Mesendoderm (in vitro differentiated cells): ENCODE measurements around the gene TXNDC9. TPM values are rescaled to one million over a fixed set of nuclear protein-coding genes. Genes with fewer than 3 reads are reported as not detected.

Source experiments
- DNase-seq: peaks from one replicate; pipeline ENCODE4 v3.0.0; 2013
- H2AK5ac ChIP-seq: 2 replicates; pipeline ENCODE4 v1.6.1; 2013; ENCODE audit warnings: low read length, inconsistent platforms
- H2BK120ac ChIP-seq: 2 replicates; pipeline ENCODE4 v1.6.1; 2013; ENCODE audit warnings: low read depth, mild to moderate bottlenecking, low read length, moderate library complexity, mixed read lengths
- H2BK15ac ChIP-seq: replicated peaks from 2 replicates; pipeline ENCODE4 v1.6.1; 2013; ENCODE audit warnings: low read depth, mild to moderate bottlenecking, moderate library complexity
- H2BK5ac ChIP-seq: 2 replicates; pipeline ENCODE4 v1.6.1; 2013; ENCODE audit warnings: low read length, inconsistent platforms
- H3K18ac ChIP-seq: 2 replicates; pipeline ENCODE4 v1.6.1; 2013; ENCODE audit warnings: mild to moderate bottlenecking, low read length, mixed read lengths
- H3K23ac ChIP-seq: one replicate; pipeline ENCODE4 v1.6.1; 2013; ENCODE audit warnings: low read length
- H3K27ac ChIP-seq: 2 replicates; pipeline ENCODE4 v1.5.1; 2013; ENCODE audit warnings: low read depth, mild to moderate bottlenecking, inconsistent platforms, low read length, moderate library complexity
- H3K27me3 ChIP-seq: 2 replicates; pipeline ENCODE4 v1.6.1; 2013; ENCODE audit warnings: low read length, control low read depth, mild to moderate bottlenecking, inconsistent platforms; ENCODE audit not compliant: insufficient read depth, poor library complexity
- H3K36me3 ChIP-seq: 2 replicates; pipeline ENCODE4 v1.6.1; 2013; ENCODE audit warnings: low read length, inconsistent platforms; ENCODE audit not compliant: control insufficient read depth, insufficient read depth
- H3K4ac ChIP-seq: one replicate; pipeline ENCODE4 v1.6.1; 2013; ENCODE audit warnings: low read depth, mild to moderate bottlenecking, low read length, moderate library complexity
- H3K4me1 ChIP-seq: 2 replicates; pipeline ENCODE4 v1.6.1; 2013; ENCODE audit warnings: low read depth, low read length, inconsistent platforms; ENCODE audit not compliant: control insufficient read depth
- H3K4me2 ChIP-seq: 2 replicates; pipeline ENCODE4 v1.6.1; 2013; ENCODE audit warnings: low read length
- H3K4me3 ChIP-seq: 2 replicates; pipeline ENCODE4 v1.5.1; 2013; ENCODE audit warnings: mild to moderate bottlenecking, low read length
- H3K56ac ChIP-seq: one replicate; pipeline ENCODE4 v1.6.1; 2013; ENCODE audit warnings: low read length
- H3K79me1 ChIP-seq: 2 replicates; pipeline ENCODE4 v1.6.1; 2013; ENCODE audit warnings: low read length, inconsistent platforms
- H3K79me2 ChIP-seq: 2 replicates; pipeline ENCODE4 v1.6.1; 2013; ENCODE audit warnings: mild to moderate bottlenecking, low read length; ENCODE audit not compliant: control insufficient read depth, insufficient read depth
- H3K9ac ChIP-seq: 2 replicates; pipeline ENCODE4 v1.6.1; 2013; ENCODE audit warnings: low read length, inconsistent platforms
- H4K5ac ChIP-seq: one replicate; pipeline ENCODE4 v1.6.1; 2013; ENCODE audit warnings: low read length
- H4K8ac ChIP-seq: one replicate; pipeline ENCODE4 v1.6.1; 2013; ENCODE audit warnings: low read depth, mild to moderate bottlenecking, control low read depth, low read length, moderate library complexity
- WGBS: extraction: QIAGEN DNeasy Blood & Tissue Kit; methylation state at CpG from one replicate; pipeline ENCODE4 v1.1.7; 2013; ENCODE audit warnings: low lambda C conversion rate, missing lambda C conversion rate; ENCODE audit not compliant: insufficient coverage; ENCODE audit errors: extremely low coverage; 5-methylcytosine and 5-hydroxymethylcytosine counted together
- polyA plus RNA-seq, 2 experiments: library from polyadenylated mRNA; stranded (reverse); fragments of 200-250 nt; gene quantifications; one replicate each; pipeline ENCODE4 v1.2.3, GENCODE V29; 2013

The TXNDC9 gene, protein sequence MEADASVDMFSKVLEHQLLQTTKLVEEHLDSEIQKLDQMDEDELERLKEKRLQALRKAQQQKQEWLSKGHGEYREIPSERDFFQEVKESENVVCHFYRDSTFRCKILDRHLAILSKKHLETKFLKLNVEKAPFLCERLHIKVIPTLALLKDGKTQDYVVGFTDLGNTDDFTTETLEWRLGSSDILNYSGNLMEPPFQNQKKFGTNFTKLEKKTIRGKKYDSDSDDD
- polyA plus RNA-seq (2013, experiment 1 of 2) = 44.6 TPM
- polyA plus RNA-seq (2013, experiment 2 of 2) = 42.9 TPM

DNA sequence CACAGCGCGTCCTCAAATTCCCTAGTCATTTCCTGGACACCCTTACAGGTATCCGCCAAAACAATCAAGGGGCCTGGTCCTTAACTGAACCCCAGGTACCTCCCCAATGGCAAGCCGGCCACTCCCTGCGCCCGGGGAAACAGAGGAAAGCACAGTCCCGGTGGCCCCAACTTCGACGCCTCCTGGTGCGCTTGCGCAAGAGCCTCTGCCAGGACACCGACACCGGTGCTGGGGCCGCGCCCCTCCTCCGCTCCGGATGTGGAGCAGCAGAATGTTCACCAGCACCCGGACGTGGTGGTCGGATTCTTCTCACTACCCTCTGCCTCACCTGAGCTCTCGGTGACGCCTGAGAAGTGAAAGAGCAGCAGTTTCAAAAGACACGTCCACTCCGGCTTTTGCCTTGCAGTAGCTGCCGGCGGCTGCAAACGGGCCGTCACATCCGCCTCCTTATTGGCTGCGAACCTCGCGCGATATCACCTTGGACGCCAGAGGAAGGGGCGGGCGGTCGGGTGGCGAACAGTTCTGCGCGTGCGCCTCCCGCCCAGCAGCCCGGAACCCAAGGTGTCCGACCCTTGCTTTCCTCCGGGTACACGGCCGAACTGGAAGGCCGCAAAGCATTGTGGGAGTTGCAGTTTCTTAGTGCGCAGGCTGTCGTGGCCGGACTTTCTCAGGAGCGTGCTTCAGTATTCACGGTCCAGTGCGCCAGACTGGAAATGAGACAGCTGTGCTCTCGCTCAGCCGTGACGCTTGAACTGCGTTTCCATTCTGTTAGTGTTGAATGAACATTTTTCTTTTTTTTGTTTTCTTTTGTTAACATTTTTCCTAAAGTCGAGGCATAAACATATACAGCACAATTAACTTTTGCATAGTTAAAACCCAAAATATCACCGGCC is at the start of gene TXNDC9:
TSS of gene TXNDC9 (minus strand) at position 423 of the 893 bp plus-strand sequence. CDS start 3,123 bp downstream, outside the sequence.
- no peak within 1 kb of the TSS for H2AK5ac ChIP-seq
- no peak within 1 kb of the TSS for H3K4ac ChIP-seq
- H3K4me3 ChIP-seq = peak within 1 kb of the TSS; percentile 92
- no peak within 1 kb of the TSS for H3K18ac ChIP-seq
- H4K8ac ChIP-seq = peak within 1 kb of the TSS; percentile 82
- H4K5ac ChIP-seq = no peak within 1 kb of the TSS
- peaks cover 6% of the 10 kb centered on the region for H3K79me1 ChIP-seq
- no peak within 1 kb of the TSS for H2BK120ac ChIP-seq
- H3K27me3 ChIP-seq = no peaks in the 10 kb centered on the region
- H3K27ac ChIP-seq = peak within 1 kb of the TSS; percentile 72
- H2BK5ac ChIP-seq = no peak within 1 kb of the TSS
- H3K9ac ChIP-seq = peak within 1 kb of the TSS; percentile 96
- DNase-seq = peak; percentile 100
- H2BK15ac ChIP-seq = no peak within 1 kb of the TSS
- H3K79me2 ChIP-seq = peaks cover 48% of the 10 kb centered on the region
- H3K56ac ChIP-seq = peak within 1 kb of the TSS; percentile 98
- peak within 1 kb of the TSS; percentile 89 for H3K4me2 ChIP-seq
- WGBS = no CpG with 5 or more reads among the region's 60 CpGs
- peaks cover 4% of the 10 kb centered on the region for H3K36me3 ChIP-seq
- H3K23ac ChIP-seq = peak within 1 kb of the TSS; percentile 53
- H3K4me1 ChIP-seq = no peaks in the 10 kb centered on the region

DNA sequence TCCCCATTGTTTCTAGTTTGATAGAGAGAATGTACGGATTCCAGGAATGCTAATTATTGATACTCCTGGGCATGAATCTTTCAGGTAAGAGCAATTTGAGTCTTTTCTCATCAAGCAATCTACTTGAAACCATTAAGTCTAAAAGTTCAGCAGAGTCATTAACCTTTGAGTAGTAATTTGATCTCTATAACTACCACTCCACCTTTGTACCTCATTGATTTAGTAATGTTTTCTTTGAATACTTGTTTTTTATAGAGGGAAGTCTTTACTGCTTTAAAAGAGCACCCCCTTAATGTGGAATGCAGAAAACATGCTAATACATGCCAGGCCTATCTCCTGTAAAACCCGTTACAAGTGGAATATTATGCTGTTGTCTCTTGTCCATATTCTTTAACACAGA is 46.0 kb upstream of the TXNDC9 start:
- H3K79me1 ChIP-seq = no peaks in the 10 kb centered on the region
- H3K23ac ChIP-seq = no peak overlapping the region
- H3K27me3 ChIP-seq = no peaks in the 10 kb centered on the region
- no peak overlapping the region for H4K5ac ChIP-seq
- WGBS = no CpG with 5 or more reads among the region's 2 CpGs
- H4K8ac ChIP-seq = no peak overlapping the region
- no peak overlapping the region for H3K9ac ChIP-seq
- H3K4me1 ChIP-seq = no peaks in the 10 kb centered on the region
- H3K56ac ChIP-seq = no peak overlapping the region
- peaks cover 2% of the 10 kb centered on the region for H3K36me3 ChIP-seq
- no peak overlapping the region for H2BK120ac ChIP-seq
- H2BK5ac ChIP-seq = no peak overlapping the region
- no peak overlapping the region for H3K18ac ChIP-seq
- no peak overlapping the region for H2BK15ac ChIP-seq
- DNase-seq = no peak
- H2AK5ac ChIP-seq = no peak overlapping the region
- no peak overlapping the region for H3K4ac ChIP-seq
- H3K4me2 ChIP-seq = no peak overlapping the region
- no peak overlapping the region for H3K4me3 ChIP-seq
- no peak overlapping the region for H3K27ac ChIP-seq
- no peaks in the 10 kb centered on the region for H3K79me2 ChIP-seq

DNA sequence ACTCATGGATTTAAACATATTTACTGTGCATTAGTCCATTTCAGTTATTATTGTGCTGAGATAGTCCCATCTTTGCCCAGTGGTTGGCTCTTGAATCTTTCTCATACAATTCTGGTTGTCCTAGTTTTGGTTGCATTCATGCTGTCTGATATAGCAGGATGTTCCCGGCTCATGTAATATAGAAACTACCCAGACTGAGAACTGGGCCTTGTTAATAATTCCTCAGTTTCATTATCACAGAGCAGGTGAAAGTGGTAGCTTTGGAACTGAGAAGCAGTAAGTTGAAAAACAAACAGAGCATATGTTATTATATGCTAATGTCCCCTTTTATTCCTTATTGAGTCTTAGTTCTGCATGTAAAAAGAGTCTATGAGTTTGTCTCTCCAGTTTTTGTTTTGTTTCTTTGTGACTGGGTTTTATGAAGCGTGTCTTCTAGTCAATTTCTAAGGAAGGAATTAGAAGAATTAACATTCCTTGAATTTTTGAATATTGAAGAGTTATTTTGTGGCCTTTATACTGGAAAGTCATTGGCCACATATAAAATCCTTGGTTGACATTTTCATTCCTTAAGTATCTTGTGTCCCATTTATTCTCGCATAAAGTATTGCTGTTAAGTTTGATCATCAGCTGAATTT is 44.4 kb upstream of the TXNDC9 start:
- H3K27ac ChIP-seq = no peak overlapping the region
- no peak overlapping the region for H2BK120ac ChIP-seq
- H3K56ac ChIP-seq = no peak overlapping the region
- no peak overlapping the region for H2AK5ac ChIP-seq
- no CpG with 5 or more reads among the region's 3 CpGs for WGBS
- H4K8ac ChIP-seq = no peak overlapping the region
- H3K4me1 ChIP-seq = no peaks in the 10 kb centered on the region
- no peak overlapping the region for H2BK15ac ChIP-seq
- no peak overlapping the region for H3K23ac ChIP-seq
- no peaks in the 10 kb centered on the region for H3K27me3 ChIP-seq
- peaks cover 2% of the 10 kb centered on the region for H3K36me3 ChIP-seq
- no peak overlapping the region for H3K18ac ChIP-seq
- H3K79me1 ChIP-seq = no peaks in the 10 kb centered on the region
- H3K4me2 ChIP-seq = no peak overlapping the region
- DNase-seq = no peak
- no peak overlapping the region for H3K4ac ChIP-seq
- H2BK5ac ChIP-seq = no peak overlapping the region
- H3K79me2 ChIP-seq = no peaks in the 10 kb centered on the region
- H3K9ac ChIP-seq = no peak overlapping the region
- no peak overlapping the region for H4K5ac ChIP-seq
- no peak overlapping the region for H3K4me3 ChIP-seq

DNA sequence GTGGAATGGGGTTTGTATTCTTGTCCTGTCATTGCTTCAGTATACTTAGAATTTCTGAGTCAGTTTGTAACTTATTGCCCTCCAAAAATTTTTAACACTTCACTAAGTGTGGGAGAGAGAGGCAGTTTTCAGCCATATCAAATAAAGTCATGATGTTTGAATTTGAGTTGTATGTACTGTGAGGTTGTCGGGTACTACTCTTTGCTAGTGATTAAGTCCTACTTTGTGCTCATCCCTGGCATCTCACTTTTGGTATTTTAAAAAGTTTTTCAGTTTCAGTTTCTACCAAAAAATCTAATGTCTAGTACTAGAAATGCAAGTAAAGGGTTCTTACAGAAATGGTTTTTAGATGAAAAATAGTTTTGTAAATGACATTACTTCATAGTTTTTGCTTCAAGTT is 41.7 kb upstream of the TXNDC9 start:
- Histone ChIP-seq H3K9ac (no peak overlapping the region), H3K27me3 (no peaks in the 10 kb centered on the region), H3K4me1 (no peaks in the 10 kb centered on the region), H3K4me2 (no peak overlapping the region), H2AK5ac (no peak overlapping the region), H3K4me3 (no peak overlapping the region), H4K5ac (no peak overlapping the region), H3K4ac (no peak overlapping the region), H3K18ac (no peak overlapping the region), H2BK5ac (no peak overlapping the region), H3K79me2 (no peaks in the 10 kb centered on the region), H3K23ac (no peak overlapping the region), H4K8ac (no peak overlapping the region), H2BK15ac (no peak overlapping the region), H3K36me3 (peaks cover 3% of the 10 kb centered on the region), H3K79me1 (no peaks in the 10 kb centered on the region), H3K56ac (no peak overlapping the region), H2BK120ac (no peak overlapping the region), H3K27ac (no peak overlapping the region)
- no CpG with 5 or more reads among the region's 1 CpG for WGBS
- no peak for DNase-seq

DNA sequence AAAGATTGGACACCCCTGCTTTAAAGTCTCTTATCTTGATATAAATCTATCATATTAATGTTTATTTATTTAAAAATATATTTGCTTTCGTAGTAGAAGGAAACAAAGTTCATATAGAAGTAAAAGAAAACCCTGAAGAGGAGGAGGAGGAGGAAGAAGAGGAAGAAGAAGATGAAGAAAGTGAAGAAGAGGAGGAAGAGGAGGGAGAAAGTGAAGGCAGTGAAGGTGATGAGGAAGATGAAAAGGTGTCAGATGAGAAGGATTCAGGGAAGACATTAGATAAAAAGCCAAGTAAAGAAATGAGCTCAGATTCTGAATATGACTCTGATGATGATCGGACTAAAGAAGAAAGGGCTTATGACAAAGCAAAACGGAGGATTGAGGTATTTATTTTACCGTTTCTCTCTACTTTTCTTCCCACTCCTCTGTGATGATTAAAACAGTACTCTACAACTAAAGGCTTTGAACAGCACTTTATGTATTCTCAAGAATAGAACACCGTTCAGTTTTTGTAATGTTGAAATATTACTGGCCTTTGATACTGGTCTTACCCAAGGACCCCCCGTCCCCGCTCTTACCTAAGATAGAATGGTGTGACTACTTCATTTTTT is 40.2 kb upstream of the TXNDC9 start:
- Histone ChIP-seq H3K36me3 (peaks cover 3% of the 10 kb centered on the region), H4K8ac (no peak overlapping the region)
- WGBS = no CpG with 5 or more reads among the region's 7 CpGs

More for the DNA sequence above, 40.2 kb upstream of the TXNDC9 start:
- Histone ChIP-seq H3K79me1 (no peaks in the 10 kb centered on the region), H3K18ac (no peak overlapping the region), H3K9ac (no peak overlapping the region), H3K27me3 (no peaks in the 10 kb centered on the region), H3K4me3 (no peak overlapping the region), H3K79me2 (no peaks in the 10 kb centered on the region), H2AK5ac (no peak overlapping the region), H3K4me2 (no peak overlapping the region), H3K56ac (no peak overlapping the region), H3K4ac (no peak overlapping the region), H3K23ac (no peak overlapping the region), H3K4me1 (no peaks in the 10 kb centered on the region), H4K5ac (no peak overlapping the region), H2BK120ac (no peak overlapping the region), H2BK15ac (no peak overlapping the region), H2BK5ac (no peak overlapping the region), H3K27ac (no peak overlapping the region)
- DNase-seq = no peak
